Upper lobe of left lung (tissue), 4 donors: ENCODE data around the gene TNNT3.
A peak's percentile ranks its signal among the peaks of the same experiment; 100 is the strongest.

Experiments used
- EP300 ChIP-seq, 4 donors: sonication (generic); formaldehyde crosslinking; IDR thresholded peaks; one replicate each; pipeline ENCODE4 v1.5.1; 2017; ENCODE audit warnings: antibody characterized with exemption in 4 of 4, control low read depth in 2 of 4
- POLR2A ChIP-seq, 4 donors: fragments of 450-650 bp; IDR thresholded peaks; one replicate each; pipeline ENCODE4 v1.5.1; 2016 to 2017; ENCODE audit warnings: antibody characterized with exemption in 4 of 4, mild to moderate bottlenecking in 2 of 4
- POLR2AphosphoS5 ChIP-seq, 2 donors: sonication (generic); formaldehyde crosslinking; IDR thresholded peaks; one replicate each; pipeline ENCODE4 v1.5.1; 2017; ENCODE audit warnings: antibody characterized with exemption in 2 of 2
- TF ChIP-seq, protein P1 (sequence below), 6 experiments: fragments of 450-650 bp in 4 of 6; fragments of 200-600 bp in 2 of 6; sonication (generic) in 2 of 6; IDR thresholded peaks; one replicate each; pipeline ENCODE4 v1.5.1; 2016 to 2019; ENCODE audit warnings: antibody characterized with exemption in 6 of 6

GRCh38 chr11:1882265-1883238 lies 37.0 kb upstream of the TNNT3 start:
- TF ChIP-seq POLR2A (IDR thresholded peaks at IDR 0.05) (no peak), EP300 (IDR thresholded peaks at IDR 0.05) (no peak), POLR2AphosphoS5 (IDR thresholded peaks at IDR 0.05) (no peak)
- TF ChIP-seq, protein P1, sequence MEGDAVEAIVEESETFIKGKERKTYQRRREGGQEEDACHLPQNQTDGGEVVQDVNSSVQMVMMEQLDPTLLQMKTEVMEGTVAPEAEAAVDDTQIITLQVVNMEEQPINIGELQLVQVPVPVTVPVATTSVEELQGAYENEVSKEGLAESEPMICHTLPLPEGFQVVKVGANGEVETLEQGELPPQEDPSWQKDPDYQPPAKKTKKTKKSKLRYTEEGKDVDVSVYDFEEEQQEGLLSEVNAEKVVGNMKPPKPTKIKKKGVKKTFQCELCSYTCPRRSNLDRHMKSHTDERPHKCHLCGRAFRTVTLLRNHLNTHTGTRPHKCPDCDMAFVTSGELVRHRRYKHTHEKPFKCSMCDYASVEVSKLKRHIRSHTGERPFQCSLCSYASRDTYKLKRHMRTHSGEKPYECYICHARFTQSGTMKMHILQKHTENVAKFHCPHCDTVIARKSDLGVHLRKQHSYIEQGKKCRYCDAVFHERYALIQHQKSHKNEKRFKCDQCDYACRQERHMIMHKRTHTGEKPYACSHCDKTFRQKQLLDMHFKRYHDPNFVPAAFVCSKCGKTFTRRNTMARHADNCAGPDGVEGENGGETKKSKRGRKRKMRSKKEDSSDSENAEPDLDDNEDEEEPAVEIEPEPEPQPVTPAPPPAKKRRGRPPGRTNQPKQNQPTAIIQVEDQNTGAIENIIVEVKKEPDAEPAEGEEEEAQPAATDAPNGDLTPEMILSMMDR (IDR thresholded peaks at IDR 0.05), result peak; percentile 88 to 95 (median 93)
